ENCODE results near the gene CDKN2B-AS1.

GRCh38 chr9:22158271-22158670 is 163.7 kb downstream of the CDKN2B-AS1 start:
- TF ChIP-seq CREB1 (CRISPR knock-in tag; IDR thresholded peaks at IDR 0.05) (no peak), TP53 (CRISPR knock-in tag; IDR thresholded peaks at IDR 0.05) (no peak), CTCF (IDR thresholded peaks at IDR 0.05) (no peak), ZNF263 (CRISPR knock-in tag; IDR thresholded peaks at IDR 0.05; ENCODE audit: low read depth) (no peak), PREB (CRISPR knock-in tag; IDR thresholded peaks at IDR 0.05; ENCODE audit: borderline replicate concordance) (no peak), JUN (CRISPR knock-in tag; IDR thresholded peaks at IDR 0.05) (no peak), FOXK1 (CRISPR knock-in tag; IDR thresholded peaks at IDR 0.05) (no peak), MLX (CRISPR knock-in tag; IDR thresholded peaks at IDR 0.05) (no peak), ATF3 (CRISPR knock-in tag; conservative IDR thresholded peaks at IDR 0.05) (no peak)
- TF ChIP-seq, protein P1, sequence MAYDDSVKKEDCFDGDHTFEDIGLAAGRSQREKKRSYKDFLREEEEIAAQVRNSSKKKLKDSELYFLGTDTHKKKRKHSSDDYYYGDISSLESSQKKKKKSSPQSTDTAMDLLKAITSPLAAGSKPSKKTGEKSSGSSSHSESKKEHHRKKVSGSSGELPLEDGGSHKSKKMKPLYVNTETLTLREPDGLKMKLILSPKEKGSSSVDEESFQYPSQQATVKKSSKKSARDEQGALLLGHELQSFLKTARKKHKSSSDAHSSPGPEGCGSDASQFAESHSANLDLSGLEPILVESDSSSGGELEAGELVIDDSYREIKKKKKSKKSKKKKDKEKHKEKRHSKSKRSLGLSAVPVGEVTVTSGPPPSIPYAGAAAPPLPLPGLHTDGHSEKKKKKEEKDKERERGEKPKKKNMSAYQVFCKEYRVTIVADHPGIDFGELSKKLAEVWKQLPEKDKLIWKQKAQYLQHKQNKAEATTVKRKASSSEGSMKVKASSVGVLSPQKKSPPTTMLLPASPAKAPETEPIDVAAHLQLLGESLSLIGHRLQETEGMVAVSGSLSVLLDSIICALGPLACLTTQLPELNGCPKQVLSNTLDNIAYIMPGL (CRISPR knock-in tag; IDR thresholded peaks at IDR 0.05), result no peak
- TF ChIP-seq, protein P2, sequence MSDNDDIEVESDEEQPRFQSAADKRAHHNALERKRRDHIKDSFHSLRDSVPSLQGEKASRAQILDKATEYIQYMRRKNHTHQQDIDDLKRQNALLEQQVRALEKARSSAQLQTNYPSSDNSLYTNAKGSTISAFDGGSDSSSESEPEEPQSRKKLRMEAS (CRISPR knock-in tag; IDR thresholded peaks at IDR 0.05), result no peak
